ENCODE results near the gene AMDHD2.

DNA sequence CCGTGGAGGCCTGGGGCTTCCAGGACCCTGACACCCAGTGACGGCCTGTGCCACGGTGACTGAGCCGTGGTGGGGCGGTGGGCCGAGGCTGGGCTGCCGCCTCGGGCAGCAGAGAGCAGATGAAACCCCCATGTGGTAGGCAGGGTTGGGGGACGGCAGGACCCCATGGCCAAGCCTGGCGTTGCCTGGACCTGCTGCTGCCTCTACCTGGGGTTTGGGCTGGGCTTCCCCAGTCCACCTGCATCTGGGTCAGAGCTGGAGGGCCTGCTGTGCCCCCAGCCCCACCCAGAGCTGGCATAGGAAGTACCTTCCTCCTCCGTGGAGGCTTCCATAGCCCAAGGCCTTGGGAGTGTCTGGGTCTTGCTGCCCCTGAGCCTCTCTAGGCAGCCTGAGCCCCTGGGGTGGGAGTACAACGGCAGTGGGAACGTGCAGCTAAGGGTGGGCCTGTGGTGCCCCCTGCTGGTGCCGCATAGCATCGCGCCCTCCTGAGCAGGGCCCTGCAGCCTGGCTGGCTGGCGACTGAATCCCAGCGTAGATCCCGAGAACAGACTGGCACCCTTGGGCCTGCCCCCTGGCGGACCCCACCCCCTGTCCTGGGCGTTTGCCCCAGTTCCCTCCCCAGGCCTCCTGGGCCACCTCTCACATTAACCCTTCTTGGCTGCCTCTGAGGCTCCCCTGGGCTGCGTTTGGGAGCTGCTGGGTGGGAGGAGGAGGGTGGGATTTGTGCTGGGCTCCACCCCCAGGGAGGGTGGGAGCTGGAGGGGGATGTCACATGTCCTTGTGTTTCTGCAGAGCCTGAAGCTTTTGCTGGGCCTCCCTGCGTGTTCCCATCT is 19.0 kb upstream of the AMDHD2 start:
- TF ChIP-seq, protein P1, sequence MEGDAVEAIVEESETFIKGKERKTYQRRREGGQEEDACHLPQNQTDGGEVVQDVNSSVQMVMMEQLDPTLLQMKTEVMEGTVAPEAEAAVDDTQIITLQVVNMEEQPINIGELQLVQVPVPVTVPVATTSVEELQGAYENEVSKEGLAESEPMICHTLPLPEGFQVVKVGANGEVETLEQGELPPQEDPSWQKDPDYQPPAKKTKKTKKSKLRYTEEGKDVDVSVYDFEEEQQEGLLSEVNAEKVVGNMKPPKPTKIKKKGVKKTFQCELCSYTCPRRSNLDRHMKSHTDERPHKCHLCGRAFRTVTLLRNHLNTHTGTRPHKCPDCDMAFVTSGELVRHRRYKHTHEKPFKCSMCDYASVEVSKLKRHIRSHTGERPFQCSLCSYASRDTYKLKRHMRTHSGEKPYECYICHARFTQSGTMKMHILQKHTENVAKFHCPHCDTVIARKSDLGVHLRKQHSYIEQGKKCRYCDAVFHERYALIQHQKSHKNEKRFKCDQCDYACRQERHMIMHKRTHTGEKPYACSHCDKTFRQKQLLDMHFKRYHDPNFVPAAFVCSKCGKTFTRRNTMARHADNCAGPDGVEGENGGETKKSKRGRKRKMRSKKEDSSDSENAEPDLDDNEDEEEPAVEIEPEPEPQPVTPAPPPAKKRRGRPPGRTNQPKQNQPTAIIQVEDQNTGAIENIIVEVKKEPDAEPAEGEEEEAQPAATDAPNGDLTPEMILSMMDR (IDR thresholded peaks at IDR 0.05), result peak; percentile 99
- TF ChIP-seq EZH2 (IDR thresholded peaks at IDR 0.05), result no peak
